Kidney epithelial cell (primary cell): ENCODE results near the gene CTTN. TPM values are rescaled to one million over a fixed set of nuclear protein-coding genes. Genes with fewer than 3 reads are reported as not detected.

Source experiments
- DNase-seq: peaks from one replicate; pipeline ENCODE4 v3.0.0-alpha.2; 2010; ENCODE audit warnings: low read depth
- H3K27me3 ChIP-seq: 2 replicates; pipeline ENCODE4 v1.6.0; 2011; ENCODE audit warnings: low read length; ENCODE audit not compliant: control insufficient read depth, insufficient read depth
- H3K36me3 ChIP-seq: 2 replicates; pipeline ENCODE4 v1.5.1; 2011; ENCODE audit warnings: low read length; ENCODE audit not compliant: control insufficient read depth, insufficient read depth
- H3K4me3 ChIP-seq: 2 replicates; pipeline ENCODE4 v1.5.1; 2011; ENCODE audit warnings: low read depth, mild to moderate bottlenecking, control low read depth, low read length
- total RNA-seq: library from RNA; depleted of rRNA; stranded (reverse); fragments of >200 nt; gene quantifications from 2 replicates; pipeline ENCODE4 v1.2.3, GENCODE V29; 2015
- TF ChIP-seq, protein P1 (sequence below): IDR thresholded peaks from 2 replicates; pipeline ENCODE4 v1.5.1; 2011; ENCODE audit warnings: mild to moderate bottlenecking, moderate library complexity, low read length, control low read depth, inconsistent platforms; ENCODE audit not compliant: insufficient read depth, poor library complexity, severe bottlenecking

CTTN gene
- total RNA-seq, 1 donor from 2014 or later = 296 TPM

DNA sequence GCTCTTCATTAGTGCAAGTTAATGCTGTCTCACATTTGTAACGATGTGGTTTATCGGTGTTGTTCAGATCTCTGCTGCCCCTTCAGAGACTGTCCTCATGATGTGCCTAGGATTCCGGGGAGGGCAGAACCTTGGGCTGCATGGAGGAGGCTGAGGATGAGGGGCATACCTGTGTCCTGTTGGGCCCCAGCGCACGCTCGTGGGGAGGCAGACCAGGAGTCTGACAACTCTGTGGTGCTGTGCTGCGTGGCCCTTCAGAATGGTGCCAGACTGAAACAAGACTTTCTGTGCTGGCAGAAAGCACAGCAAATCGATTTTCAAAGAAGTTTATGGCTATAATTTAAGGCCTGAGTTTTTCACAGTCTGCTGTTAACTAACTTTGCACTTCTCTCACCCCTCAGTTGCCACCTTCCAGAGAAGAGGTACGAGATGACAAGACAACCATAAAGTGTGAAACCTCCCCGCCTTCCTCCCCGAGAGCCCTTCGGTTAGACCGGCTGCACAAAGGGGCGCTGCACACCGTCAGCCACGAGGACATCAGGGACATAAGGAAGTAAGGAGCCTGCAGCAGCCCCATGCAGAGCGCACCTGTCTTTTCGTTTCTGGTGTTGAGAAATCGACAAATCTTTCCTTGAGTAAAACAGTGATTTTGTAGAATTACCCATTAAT lies 44.3 kb upstream of the CTTN start:
- Histone ChIP-seq H3K36me3 (peaks cover 2% of the 10 kb centered on the region), H3K27me3 (no peaks in the 10 kb centered on the region), H3K4me3 (no peak overlapping the region)
- TF ChIP-seq, protein P1, sequence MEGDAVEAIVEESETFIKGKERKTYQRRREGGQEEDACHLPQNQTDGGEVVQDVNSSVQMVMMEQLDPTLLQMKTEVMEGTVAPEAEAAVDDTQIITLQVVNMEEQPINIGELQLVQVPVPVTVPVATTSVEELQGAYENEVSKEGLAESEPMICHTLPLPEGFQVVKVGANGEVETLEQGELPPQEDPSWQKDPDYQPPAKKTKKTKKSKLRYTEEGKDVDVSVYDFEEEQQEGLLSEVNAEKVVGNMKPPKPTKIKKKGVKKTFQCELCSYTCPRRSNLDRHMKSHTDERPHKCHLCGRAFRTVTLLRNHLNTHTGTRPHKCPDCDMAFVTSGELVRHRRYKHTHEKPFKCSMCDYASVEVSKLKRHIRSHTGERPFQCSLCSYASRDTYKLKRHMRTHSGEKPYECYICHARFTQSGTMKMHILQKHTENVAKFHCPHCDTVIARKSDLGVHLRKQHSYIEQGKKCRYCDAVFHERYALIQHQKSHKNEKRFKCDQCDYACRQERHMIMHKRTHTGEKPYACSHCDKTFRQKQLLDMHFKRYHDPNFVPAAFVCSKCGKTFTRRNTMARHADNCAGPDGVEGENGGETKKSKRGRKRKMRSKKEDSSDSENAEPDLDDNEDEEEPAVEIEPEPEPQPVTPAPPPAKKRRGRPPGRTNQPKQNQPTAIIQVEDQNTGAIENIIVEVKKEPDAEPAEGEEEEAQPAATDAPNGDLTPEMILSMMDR = no peak
- DNase-seq = no peak

DNA sequence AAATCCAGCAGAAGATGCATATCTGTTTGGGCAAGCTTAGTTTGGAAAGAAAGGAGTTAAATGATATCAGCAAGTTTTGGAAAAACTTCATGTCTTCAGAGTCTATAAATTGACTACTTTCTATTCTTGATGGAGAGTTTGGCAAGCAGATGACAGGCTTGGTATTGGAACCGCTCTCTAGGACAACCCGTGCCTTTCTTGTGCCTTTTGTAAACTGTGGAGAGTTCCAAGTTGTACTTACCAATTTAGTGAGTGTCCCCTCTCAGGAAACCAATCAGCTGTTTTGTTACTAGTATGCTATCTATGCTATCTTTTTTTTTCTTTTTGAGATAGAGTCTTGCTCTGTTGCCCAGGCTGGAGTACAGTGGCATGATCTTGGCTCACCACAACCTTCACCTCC lies 43.7 kb upstream of the CTTN start:
- no peak for DNase-seq
- Histone ChIP-seq H3K27me3 (no peaks in the 10 kb centered on the region), H3K4me3 (no peak overlapping the region), H3K36me3 (peaks cover 2% of the 10 kb centered on the region)
- TF ChIP-seq, protein P1 = no peak

DNA sequence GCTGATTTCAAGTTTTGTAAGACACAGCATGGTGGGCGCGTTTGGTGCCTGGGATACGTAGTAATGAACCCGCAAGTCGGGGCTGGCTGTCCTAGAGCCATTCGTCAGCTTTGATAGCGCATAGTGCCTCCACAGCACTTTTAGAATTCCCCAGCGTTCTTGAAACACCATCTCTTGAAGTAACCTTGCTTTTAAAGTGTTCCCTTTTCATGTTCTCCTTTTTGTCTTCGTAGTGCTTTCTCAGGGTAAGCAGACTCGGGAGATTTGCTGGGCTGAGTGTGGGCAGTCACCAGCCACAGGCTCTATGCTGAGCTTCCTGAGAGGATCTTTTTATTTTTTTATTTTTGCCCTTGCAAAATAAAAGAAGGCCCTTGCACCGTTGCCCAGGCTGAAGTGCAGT lies 39.6 kb upstream of the CTTN start:
- no peak for DNase-seq
- Histone ChIP-seq H3K36me3 (peaks cover 2% of the 10 kb centered on the region), H3K4me3 (no peak overlapping the region), H3K27me3 (no peaks in the 10 kb centered on the region)
- TF ChIP-seq, protein P1 = no peak

DNA sequence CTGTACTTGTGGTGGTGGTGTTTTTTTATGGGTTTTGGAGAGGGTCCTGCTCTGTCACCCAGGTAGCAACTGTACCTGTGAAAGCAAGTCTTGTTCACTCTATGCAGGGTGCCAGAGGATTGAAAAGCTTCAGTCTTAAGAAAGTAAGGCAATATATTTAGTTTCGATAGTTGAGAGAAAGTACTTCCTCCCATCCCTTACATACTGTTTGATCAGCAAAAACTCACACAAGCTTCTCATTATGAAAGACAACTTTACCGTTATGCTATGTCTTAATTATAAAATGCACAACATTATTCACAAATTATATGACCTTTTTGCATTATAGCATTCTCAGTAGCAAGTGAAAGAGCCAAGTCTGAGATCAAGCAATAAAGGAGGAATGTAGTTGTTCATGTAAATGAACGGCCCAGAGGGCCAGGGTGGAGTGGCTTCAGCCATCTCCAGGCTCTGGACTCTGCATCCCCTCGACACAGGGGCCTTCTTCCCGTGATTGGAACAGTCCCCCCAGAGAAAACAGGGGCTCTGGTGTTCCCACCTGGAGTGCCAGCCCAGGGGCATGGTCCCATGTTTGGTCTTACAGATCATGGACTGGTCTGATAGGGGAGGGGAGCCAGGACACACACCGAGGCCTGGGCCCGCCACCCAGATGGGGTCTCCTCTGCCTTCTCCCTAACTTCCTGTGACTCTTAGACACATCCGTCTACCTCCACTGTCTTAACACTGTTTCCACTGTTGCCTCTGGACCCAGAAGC lies 38.7 kb upstream of the CTTN start:
- peaks cover 2% of the 10 kb centered on the region for H3K36me3 ChIP-seq
- H3K4me3 ChIP-seq = no peak overlapping the region
- DNase-seq = no peak
- TF ChIP-seq, protein P1 = no peak
- no peaks in the 10 kb centered on the region for H3K27me3 ChIP-seq

DNA sequence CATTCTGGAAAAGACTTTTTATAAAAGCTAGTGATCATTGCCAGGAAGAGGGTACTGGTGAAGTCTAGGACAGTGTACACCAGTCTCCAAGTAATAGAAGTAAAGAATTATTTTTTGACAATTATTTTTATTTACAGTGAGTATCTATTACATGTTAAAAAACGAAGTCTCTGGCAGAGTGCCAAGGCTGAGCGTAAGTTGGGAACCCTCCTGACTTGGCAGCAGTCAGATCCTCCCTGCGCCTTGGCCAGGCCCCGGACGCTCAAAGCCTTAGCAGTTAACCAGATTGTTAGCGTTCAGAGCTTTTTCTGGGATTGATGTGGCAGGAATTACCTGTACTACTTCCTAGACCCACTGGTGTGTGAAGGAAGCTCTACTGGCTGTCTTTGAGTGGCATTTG lies 38.1 kb upstream of the CTTN start:
- Histone ChIP-seq H3K36me3 (peaks cover 2% of the 10 kb centered on the region), H3K27me3 (no peaks in the 10 kb centered on the region), H3K4me3 (no peak overlapping the region)
- no peak for DNase-seq
- TF ChIP-seq, protein P1 = no peak
